Measurements from ENCODE around the gene FRMD6.

DNA sequence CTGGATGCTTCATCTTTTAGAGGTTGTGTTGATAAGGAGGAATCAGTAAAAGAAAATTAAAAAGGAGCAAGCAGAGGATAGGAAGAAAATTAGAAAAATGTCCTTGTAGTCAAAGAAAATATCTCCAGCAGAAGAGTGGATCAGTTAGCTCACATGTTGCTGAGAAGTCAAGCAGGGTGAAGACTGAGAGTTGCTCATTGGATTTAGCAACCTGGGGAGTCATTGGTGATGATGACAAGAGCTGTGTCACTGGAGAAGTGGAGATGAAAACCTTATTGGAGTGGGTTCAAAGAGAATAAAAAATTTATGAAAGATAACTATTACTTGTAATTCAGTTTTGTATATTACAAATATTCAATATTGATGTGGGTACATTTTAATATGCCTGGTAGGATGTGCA lies 9.8 kb downstream of the FRMD6 start:
- no peak for TF ChIP-seq POLR2A (IDR thresholded peaks at IDR 0.05)
- TF ChIP-seq, protein P1, sequence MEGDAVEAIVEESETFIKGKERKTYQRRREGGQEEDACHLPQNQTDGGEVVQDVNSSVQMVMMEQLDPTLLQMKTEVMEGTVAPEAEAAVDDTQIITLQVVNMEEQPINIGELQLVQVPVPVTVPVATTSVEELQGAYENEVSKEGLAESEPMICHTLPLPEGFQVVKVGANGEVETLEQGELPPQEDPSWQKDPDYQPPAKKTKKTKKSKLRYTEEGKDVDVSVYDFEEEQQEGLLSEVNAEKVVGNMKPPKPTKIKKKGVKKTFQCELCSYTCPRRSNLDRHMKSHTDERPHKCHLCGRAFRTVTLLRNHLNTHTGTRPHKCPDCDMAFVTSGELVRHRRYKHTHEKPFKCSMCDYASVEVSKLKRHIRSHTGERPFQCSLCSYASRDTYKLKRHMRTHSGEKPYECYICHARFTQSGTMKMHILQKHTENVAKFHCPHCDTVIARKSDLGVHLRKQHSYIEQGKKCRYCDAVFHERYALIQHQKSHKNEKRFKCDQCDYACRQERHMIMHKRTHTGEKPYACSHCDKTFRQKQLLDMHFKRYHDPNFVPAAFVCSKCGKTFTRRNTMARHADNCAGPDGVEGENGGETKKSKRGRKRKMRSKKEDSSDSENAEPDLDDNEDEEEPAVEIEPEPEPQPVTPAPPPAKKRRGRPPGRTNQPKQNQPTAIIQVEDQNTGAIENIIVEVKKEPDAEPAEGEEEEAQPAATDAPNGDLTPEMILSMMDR (IDR thresholded peaks at IDR 0.05): no peak

Measured in Peyer's patch (tissue), 4 donors.